ENCODE measurements around the gene ADAM21.
"Not testable (repeated sequence)": the region's sequence is repeated elsewhere in the genome, so short reads cannot be mapped to it uniquely, and the experiment has no call there.

ADAM21 gene

GRCh38 chr14:70451874-70452273 lies at the start of gene ADAM21:
Gene ADAM21, plus strand, starts transcription at chr14:70452174. Its CDS starts 5,326 bp downstream, at chr14:70457500.
- DNase-seq (ENCODE audit: low spot score): no peak

- DNase-seq (ENCODE audit: low spot score): not testable (repeated sequence)
Observed at GRCh38 chr14:70403335-70403734, 48.6 kb upstream of the ADAM21 start.

GRCh38 chr14:70406216-70406615 lies 45.8 kb upstream of the ADAM21 start:
- not testable (repeated sequence) for DNase-seq (ENCODE audit: low spot score)

- no peak for DNase-seq (ENCODE audit: low spot score)
Observed at GRCh38 chr14:70407621-70408020, 44.4 kb upstream of the ADAM21 start.

- DNase-seq (ENCODE audit: low spot score): no peak
Observed at GRCh38 chr14:70415788-70416187, 36.2 kb upstream of the ADAM21 start.

- DNase-seq (ENCODE audit: low spot score): no peak
Observed at GRCh38 chr14:70416338-70416724, 35.6 kb upstream of the ADAM21 start.

- peak; percentile 69 for DNase-seq (ENCODE audit: low spot score)
Observed at GRCh38 chr14:70416725-70417349, 35.1 kb upstream of the ADAM21 start, which contains the start of gene SYNJ2BP. Gene SYNJ2BP, minus strand, starts transcription at chr14:70417090. Its CDS starts 127 bp downstream, at chr14:70416963.

GRCh38 chr14:70419270-70419931 lies 32.6 kb upstream of the ADAM21 start:
- not testable (repeated sequence) for DNase-seq (ENCODE audit: low spot score)

GRCh38 chr14:70422538-70422937 lies 29.4 kb upstream of the ADAM21 start:
- DNase-seq (ENCODE audit: low spot score): no peak

- no peak for DNase-seq (ENCODE audit: low spot score)
Observed at GRCh38 chr14:70425354-70425753, 26.6 kb upstream of the ADAM21 start.

- not testable (repeated sequence) for DNase-seq (ENCODE audit: low spot score)
Observed at GRCh38 chr14:70426555-70426954, 25.4 kb upstream of the ADAM21 start.

GRCh38 chr14:70436867-70437266 lies 15.1 kb upstream of the ADAM21 start:
- no peak for DNase-seq (ENCODE audit: low spot score)

GRCh38 chr14:70441641-70442040 lies 10.3 kb upstream of the ADAM21 start:
- no peak for DNase-seq (ENCODE audit: low spot score)

GRCh38 chr14:70442750-70443149 lies 9.2 kb upstream of the ADAM21 start:
- DNase-seq (ENCODE audit: low spot score): no peak

GRCh38 chr14:70448633-70449340 lies 3.2 kb upstream of the ADAM21 start:
- DNase-seq (ENCODE audit: low spot score): no peak

GRCh38 chr14:70454731-70455130 lies 2.8 kb downstream of the ADAM21 start:
- no peak for DNase-seq (ENCODE audit: low spot score)

GRCh38 chr14:70468731-70469130 lies 16.8 kb downstream of the ADAM21 start:
- no peak for DNase-seq (ENCODE audit: low spot score)

- DNase-seq (ENCODE audit: low spot score): not testable (repeated sequence)
Observed at GRCh38 chr14:70470863-70471563, 19.0 kb downstream of the ADAM21 start.

GRCh38 chr14:70472253-70473159 lies 20.5 kb downstream of the ADAM21 start:
- DNase-seq (ENCODE audit: low spot score): no peak

- DNase-seq (ENCODE audit: low spot score): no peak
Observed at GRCh38 chr14:70473825-70474224, 21.9 kb downstream of the ADAM21 start.

- not testable (repeated sequence) for DNase-seq (ENCODE audit: low spot score)
Observed at GRCh38 chr14:70475459-70475858, 23.5 kb downstream of the ADAM21 start.

All from CD4-positive, alpha-beta T cell treated with Interleukin-2 at 100 ng/mL for 4 hours (primary cell).